Vagina (tissue), 2 donors: ENCODE measurements around the gene DHPS. TPM values are rescaled to one million over a fixed set of nuclear protein-coding genes. Genes with fewer than 3 reads are reported as not detected.

Experiments used
- DNase-seq, 2 donors: peaks; one replicate each; pipeline ENCODE4 v3.0.0-alpha.2; 2017; ENCODE audit errors: extremely low spot score in 2 of 2
- H3K27ac ChIP-seq: fragments of 200-600 bp; sonication (generic); one replicate; pipeline ENCODE4 v1.5.1; 2019
- H3K27me3 ChIP-seq: fragments of 200-600 bp; sonication (generic); one replicate; pipeline ENCODE4 v1.5.1; 2019
- H3K36me3 ChIP-seq, 2 donors: fragments of 200-600 bp; sonication (generic); one replicate each; pipeline ENCODE4 v1.5.1; 2017 to 2019
- H3K4me1 ChIP-seq: fragments of 200-600 bp; sonication (generic); one replicate; pipeline ENCODE4 v1.5.1; 2019
- H3K4me3 ChIP-seq, 2 donors: fragments of 200-600 bp; sonication (generic); 1 replicate in 1 of 2; 2 replicates in 1 of 2; pipeline ENCODE4 v1.5.1; 2016 to 2019
- H3K9me3 ChIP-seq: fragments of 200-600 bp; sonication (generic); one replicate; pipeline ENCODE4 v1.5.1; 2019
- CTCF ChIP-seq, 3 experiments: fragments of 450-650 bp in 2 of 3; fragments of 200-600 bp in 1 of 3; sonication (generic) in 1 of 3; IDR thresholded peaks; one replicate each; pipeline ENCODE4 v1.5.1; 2017 to 2019; ENCODE audit warnings: antibody characterized with exemption in 3 of 3, mild to moderate bottlenecking in 2 of 3, moderate library complexity in 2 of 3
- POLR2A ChIP-seq, 2 donors: fragments of 450-650 bp; IDR thresholded peaks; one replicate each; pipeline ENCODE4 v1.6.1; 2017; ENCODE audit warnings: antibody characterized with exemption in 2 of 2, mild to moderate bottlenecking in 2 of 2, moderate library complexity in 2 of 2
- POLR2AphosphoS5 ChIP-seq, 2 donors: sonication (generic); formaldehyde crosslinking; IDR thresholded peaks; one replicate each; pipeline ENCODE4 v1.9.0; 2017; ENCODE audit warnings: antibody characterized with exemption in 2 of 2, mild to moderate bottlenecking in 2 of 2, low read depth in 1 of 2; ENCODE audit not compliant: insufficient read depth in 1 of 2
- intact Hi-C: fragments of 100-400 bp; cut with DNase I; formaldehyde crosslinking; loops from one replicate; pipeline ENCODE4 v1.15.1; 2023
- total RNA-seq: library from RNA; depleted of rRNA; stranded (reverse); fragments of >200 nt; gene quantifications from one replicate; pipeline ENCODE4 v1.2.3, GENCODE V29; 2016

The DHPS gene
- total RNA-seq = 119 TPM

DNA sequence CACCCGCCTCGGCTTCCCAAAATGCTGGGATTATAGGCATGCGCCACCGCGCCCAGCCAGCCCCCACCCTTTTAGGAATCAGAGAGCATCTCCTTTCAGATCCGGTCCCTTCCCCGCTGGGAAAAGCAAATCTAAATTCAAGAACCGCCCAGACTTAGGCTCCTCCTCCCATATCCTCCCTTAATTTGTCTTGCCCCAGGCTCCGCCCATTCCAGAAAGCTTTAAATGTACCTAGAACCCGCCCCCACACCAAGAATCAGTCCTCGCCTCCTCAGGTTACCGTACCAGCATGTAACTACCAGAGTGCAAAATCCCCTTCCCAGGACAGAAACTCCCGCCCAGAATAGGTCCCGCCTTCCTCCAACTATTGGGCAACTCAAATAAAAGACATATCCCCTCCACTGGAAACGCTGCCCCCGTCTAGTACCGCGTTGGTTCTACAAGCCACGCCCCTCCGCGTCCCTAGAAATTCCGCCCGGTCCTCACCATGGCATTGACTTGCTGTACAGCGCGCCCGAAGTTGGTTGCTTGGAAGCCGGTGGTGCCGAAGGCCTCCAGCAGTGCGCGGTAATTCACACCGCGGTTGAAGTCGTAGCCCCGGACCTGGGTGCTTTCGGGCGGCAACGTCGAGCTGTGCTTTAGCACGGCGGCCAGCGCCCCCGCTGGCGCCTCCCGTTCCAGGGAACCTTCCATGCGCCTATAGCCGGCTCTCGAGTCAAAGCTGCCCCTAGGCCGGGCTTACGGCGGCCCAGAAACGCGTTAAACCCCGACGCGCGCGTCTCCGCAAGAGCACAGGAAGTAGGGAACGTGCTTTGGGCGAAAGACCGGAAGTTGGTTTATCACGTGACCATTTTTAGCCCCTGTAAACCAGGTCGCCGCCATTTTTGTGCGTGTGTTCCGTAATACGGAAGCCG is at the start of gene DHPS:
TSS of gene DHPS (minus strand) at position 807 of the 914 bp plus-strand sequence. CDS start at position 693, 114 bp downstream.
- Histone ChIP-seq H3K9me3 (no peaks in the 10 kb centered on the region), H3K4me3 (peak within 1 kb of the TSS; percentile 78 to 96), H3K36me3 (peaks cover 0 to 36% of the 10 kb centered on the region in 2 donors), H3K27ac (peak within 1 kb of the TSS; percentile 90), H3K4me1 (peaks cover 20% of the 10 kb centered on the region), H3K27me3 (no peaks in the 10 kb centered on the region)
- intact Hi-C loops = loop anchor here (1.0 kb wide), 1 partner anchor 12 kb away; a partner anchor contains a TSS
- TF ChIP-seq CTCF (IDR thresholded peaks at IDR 0.05) (no peak), POLR2A (IDR thresholded peaks at IDR 0.05) (peak in 1 of 2 donors; percentile 10), POLR2AphosphoS5 (IDR thresholded peaks at IDR 0.05; ENCODE audit: insufficient read depth in 1 of 2, low read depth in 1 of 2) (peak; percentile 85 to 98)
- DNase-seq = peak in 1 of 2 donors; percentile 94

DNA sequence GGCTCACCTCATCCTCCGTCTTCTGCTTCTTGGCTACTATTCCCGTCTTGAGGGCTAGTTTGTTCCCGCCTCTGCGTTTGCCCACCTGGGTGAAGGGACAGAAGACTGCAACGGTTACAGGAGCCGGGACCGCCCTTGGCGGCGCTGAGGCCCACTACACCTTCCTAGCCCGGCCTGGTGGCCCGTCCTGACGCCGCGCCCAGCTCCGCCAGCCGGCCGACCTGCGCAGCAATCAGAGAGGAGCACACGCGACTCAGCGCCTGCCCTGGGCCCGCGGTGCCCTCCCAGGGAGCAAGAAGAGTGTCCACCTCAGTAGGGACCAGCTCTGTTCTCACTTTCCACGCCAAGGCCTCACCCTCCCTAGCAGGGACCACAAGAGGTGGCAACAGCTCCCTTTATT is 49.7 kb upstream of the DHPS start:
- Histone ChIP-seq H3K36me3 (peaks cover 0 to 31% of the 10 kb centered on the region in 2 donors), H3K27me3 (no peaks in the 10 kb centered on the region), H3K4me3 (no peak overlapping the region), H3K9me3 (no peaks in the 10 kb centered on the region), H3K4me1 (peaks cover 40% of the 10 kb centered on the region), H3K27ac (no peak overlapping the region)
- no peak for TF ChIP-seq POLR2A (IDR thresholded peaks at IDR 0.05)
- TF ChIP-seq CTCF (IDR thresholded peaks at IDR 0.05) = no peak
- no peak for TF ChIP-seq POLR2AphosphoS5 (IDR thresholded peaks at IDR 0.05; ENCODE audit: insufficient read depth in 1 of 2, low read depth in 1 of 2)
- intact Hi-C loops = no loop called here
- no peak for DNase-seq

DNA sequence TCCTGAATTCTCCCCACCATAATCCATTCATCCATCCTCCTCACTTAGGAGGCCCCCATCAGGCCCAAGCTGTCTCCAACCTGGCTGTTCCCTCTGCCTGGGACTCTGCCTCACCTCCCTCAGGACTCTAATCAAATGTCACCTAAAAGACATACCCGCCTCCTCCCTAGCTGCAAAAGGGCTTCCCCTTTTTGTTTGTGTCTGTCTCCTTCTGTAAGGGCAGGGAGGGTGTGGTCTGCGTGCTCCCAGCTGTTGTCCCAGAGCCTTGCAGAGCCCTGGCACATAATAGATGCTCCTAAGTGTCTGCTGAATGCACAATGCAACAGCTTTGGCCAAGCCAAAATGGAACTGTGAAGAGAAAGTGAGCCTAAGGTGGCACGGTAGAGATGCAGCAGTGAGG is 48.4 kb upstream of the DHPS start:
- intact Hi-C loops = no loop called here
- Histone ChIP-seq H3K27ac (no peak overlapping the region), H3K27me3 (no peaks in the 10 kb centered on the region), H3K4me3 (no peak overlapping the region), H3K9me3 (no peaks in the 10 kb centered on the region), H3K36me3 (peaks cover 0 to 31% of the 10 kb centered on the region in 2 donors), H3K4me1 (peaks cover 34% of the 10 kb centered on the region)
- TF ChIP-seq POLR2AphosphoS5 (IDR thresholded peaks at IDR 0.05; ENCODE audit: insufficient read depth in 1 of 2, low read depth in 1 of 2) = no peak
- TF ChIP-seq CTCF (IDR thresholded peaks at IDR 0.05) = no peak
- TF ChIP-seq POLR2A (IDR thresholded peaks at IDR 0.05) = no peak
- DNase-seq = no peak

- peaks cover 35% of the 10 kb centered on the region for H3K4me1 ChIP-seq
- TF ChIP-seq CTCF (IDR thresholded peaks at IDR 0.05) = no peak
- TF ChIP-seq POLR2AphosphoS5 (IDR thresholded peaks at IDR 0.05; ENCODE audit: insufficient read depth in 1 of 2, low read depth in 1 of 2) = no peak
- no peak for TF ChIP-seq POLR2A (IDR thresholded peaks at IDR 0.05)
- intact Hi-C loops = no loop called here
These were observed 46.2 kb upstream of the DHPS start for GRCh38 chr19:12727745-12728433.

More at GRCh38 chr19:12727745-12728433, 46.2 kb upstream of the DHPS start:
- Histone ChIP-seq H3K27ac (no peak overlapping the region), H3K27me3 (no peaks in the 10 kb centered on the region), H3K36me3 (peaks cover 0 to 31% of the 10 kb centered on the region in 2 donors), H3K9me3 (no peaks in the 10 kb centered on the region), H3K4me3 (no peak overlapping the region)
- no peak for DNase-seq
